Endothelial cell of umbilical vein (primary cell): ENCODE results near the gene RGS9.
"Not testable (repeated sequence)": the region's sequence is repeated elsewhere in the genome, so short reads cannot be mapped to it uniquely, and the experiment has no call there.

Experiments
- CTCF ChIP-seq, 2 donors: IDR thresholded peaks; 1 replicate in 1 of 2; 2 replicates in 1 of 2; pipeline ENCODE4 v1.5.1; 2011; ENCODE audit warnings: low read length in 2 of 2, mild to moderate bottlenecking in 2 of 2, moderate library complexity in 2 of 2, control low read depth in 1 of 2, inconsistent platforms in 1 of 2, low read depth in 1 of 2; ENCODE audit not compliant: insufficient read depth in 1 of 2; ENCODE audit errors: extremely low read depth in 1 of 2
- EZH2 ChIP-seq: IDR thresholded peaks from 2 replicates; pipeline ENCODE4 v1.6.1; 2012; ENCODE audit warnings: borderline replicate concordance, low read depth, mild to moderate bottlenecking, moderate library complexity, low read length, inconsistent platforms; ENCODE audit not compliant: severe bottlenecking
- FOS ChIP-seq: IDR thresholded peaks from 2 replicates; pipeline ENCODE4 v1.6.1; 2011; ENCODE audit warnings: mild to moderate bottlenecking, low read length, moderate library complexity, borderline replicate concordance; ENCODE audit not compliant: insufficient read depth
- JUN ChIP-seq: IDR thresholded peaks from 2 replicates; pipeline ENCODE4 v1.6.1; 2011; ENCODE audit warnings: borderline replicate concordance, low read depth; ENCODE audit not compliant: insufficient read length, insufficient read depth
- MAX ChIP-seq: IDR thresholded peaks from 2 replicates; pipeline ENCODE4 v1.6.1; 2011; ENCODE audit not compliant: insufficient read depth, insufficient read length
- MYC ChIP-seq: IDR thresholded peaks from one replicate; pipeline ENCODE4 v1.6.1; 2011; ENCODE audit warnings: mild to moderate bottlenecking, low read depth, low read length
- POLR2A ChIP-seq: IDR thresholded peaks from 2 replicates; pipeline ENCODE4 v1.6.1; 2012; ENCODE audit warnings: low read depth, mild to moderate bottlenecking, control low read depth, low read length
- POLR2AphosphoS5 ChIP-seq: IDR thresholded peaks from 2 replicates; pipeline ENCODE4 v1.6.1; 2012; ENCODE audit warnings: low read depth, mild to moderate bottlenecking, control low read depth, low read length, moderate library complexity; ENCODE audit not compliant: insufficient read depth

GRCh38 chr17:65096382-65096781 is 40.8 kb upstream of the RGS9 start:
- TF ChIP-seq CTCF (IDR thresholded peaks at IDR 0.05; ENCODE audit: extremely low read depth in 1 of 2, insufficient read depth in 1 of 2, low read depth in 1 of 2, low read length in 2 of 2); POLR2AphosphoS5; MAX; POLR2A; EZH2; FOS; MYC; JUN: not testable (repeated sequence)
